GM23338 (cell line): ENCODE measurements around the gene CLCN6. TPM values are rescaled to one million over a fixed set of nuclear protein-coding genes. Genes with fewer than 3 reads are reported as not detected.

Source experiments
- ATAC-seq: fragments of 200-7000 bp; cut with Tn5 transposase; 3 replicates; pipeline ENCODE4 v1.9.1; 2020
- DNase-seq: peaks from one replicate; pipeline ENCODE4 v3.0.0-alpha.2; 2015; ENCODE audit warnings: low spot score
- H2AFZ ChIP-seq: fragments of 200-600 bp; sonication (generic); 2 replicates; pipeline ENCODE4 v1.8.0; 2016; ENCODE audit warnings: antibody characterized with exemption, mild to moderate bottlenecking, moderate library complexity
- H3F3A ChIP-seq: fragments of 200-600 bp; sonication (generic); replicated peaks from 2 replicates; pipeline ENCODE4 v1.8.0; 2017; ENCODE audit warnings: antibody characterized with exemption, mixed run types, low read depth
- H3K27ac ChIP-seq: fragments of 200-600 bp; sonication (generic); 2 replicates; pipeline ENCODE4 v1.6.1; 2016; ENCODE audit warnings: low read depth
- H3K27me3 ChIP-seq: fragments of 200-600 bp; sonication (generic); 2 replicates; pipeline ENCODE4 v1.8.0; 2016; ENCODE audit warnings: mild to moderate bottlenecking, mixed run types, moderate library complexity; ENCODE audit not compliant: insufficient read depth
- H3K36me3 ChIP-seq: fragments of 200-600 bp; sonication (generic); 2 replicates; pipeline ENCODE4 v1.8.0; 2016; ENCODE audit warnings: mild to moderate bottlenecking; ENCODE audit not compliant: insufficient read depth
- H3K4me1 ChIP-seq: fragments of 200-600 bp; sonication (generic); 2 replicates; pipeline ENCODE4 v1.8.0; 2016; ENCODE audit warnings: mild to moderate bottlenecking, moderate library complexity; ENCODE audit not compliant: insufficient read depth
- H3K4me2 ChIP-seq: fragments of 200-600 bp; sonication (generic); 2 replicates; pipeline ENCODE4 v1.7.1; 2017; ENCODE audit warnings: mixed run types
- H3K4me3 ChIP-seq: fragments of 200-600 bp; sonication (generic); 2 replicates; pipeline ENCODE4 v1.6.1; 2016; ENCODE audit warnings: mixed run types
- H3K79me2 ChIP-seq: fragments of 200-600 bp; sonication (generic); replicated peaks from 2 replicates; pipeline ENCODE4 v1.8.0; 2017; ENCODE audit warnings: mild to moderate bottlenecking; ENCODE audit not compliant: insufficient read depth
- H3K9me2 ChIP-seq: fragments of 200-600 bp; sonication (generic); 2 replicates; pipeline ENCODE4 v1.8.0; 2017; ENCODE audit not compliant: insufficient read depth
- H4K20me1 ChIP-seq: fragments of 200-600 bp; sonication (generic); replicated peaks from 2 replicates; pipeline ENCODE4 v1.8.0; 2017; ENCODE audit warnings: mild to moderate bottlenecking; ENCODE audit not compliant: insufficient read depth
- H3K27ac Mint-ChIP-seq: 2 replicates; pipeline ENCODE4 v1.8.0; 2020; ENCODE audit warnings: inconsistent platforms, mild to moderate bottlenecking, moderate library complexity, mixed read lengths
- H3K27me3 Mint-ChIP-seq: 3 replicates; pipeline ENCODE4 v1.8.0; 2022; ENCODE audit warnings: low read depth, mild to moderate bottlenecking, moderate library complexity, mixed read lengths, inconsistent platforms; ENCODE audit not compliant: insufficient read depth, poor library complexity
- H3K36me3 Mint-ChIP-seq: 3 replicates; pipeline ENCODE4 v1.8.0; 2021; ENCODE audit warnings: low read depth, mild to moderate bottlenecking, inconsistent platforms, moderate library complexity, mixed read lengths
- H3K4me1 Mint-ChIP-seq: 3 replicates; pipeline ENCODE4 v1.8.0; 2020; ENCODE audit warnings: mild to moderate bottlenecking, inconsistent platforms, mixed read lengths
- H3K4me3 Mint-ChIP-seq: 3 replicates; pipeline ENCODE4 v1.8.0; 2021; ENCODE audit warnings: moderate library complexity, mild to moderate bottlenecking, inconsistent platforms, mixed read lengths
- H3K9me3 Mint-ChIP-seq: 3 replicates; pipeline ENCODE4 v1.8.0; 2020; ENCODE audit warnings: moderate library complexity, mild to moderate bottlenecking, inconsistent platforms, mixed read lengths
- CREB1 ChIP-seq: fragments of 250-450 bp; sonication (Bioruptor Pico); IDR thresholded peaks from 2 replicates; pipeline ENCODE4 v1.5.0; 2020; ENCODE audit warnings: low read depth, mild to moderate bottlenecking, moderate library complexity
- CTCF ChIP-seq, 2 experiments: fragments of 200-600 bp in 1 of 2; sonication (generic) in 1 of 2; conservative IDR thresholded peaks; 2 replicates each; pipeline versions ENCODE4 v1.5.1 to v1.6.1; 2016 to 2017; ENCODE audit warnings: antibody characterized with exemption in 2 of 2, low read depth in 2 of 2, mild to moderate bottlenecking in 2 of 2, moderate library complexity in 1 of 2
- ETS1 ChIP-seq: IDR thresholded peaks from 2 replicates; pipeline ENCODE4 v1.6.1; 2016; ENCODE audit warnings: antibody characterized with exemption
- EZH2 ChIP-seq: fragments of 200-600 bp; sonication (generic); IDR thresholded peaks from one replicate; pipeline ENCODE4 v1.8.0; 2017; ENCODE audit warnings: antibody characterized with exemption, mild to moderate bottlenecking, low read depth; ENCODE audit not compliant: unreplicated experiment
- EZH2phosphoT487 ChIP-seq: fragments of 200-600 bp; sonication (generic); IDR thresholded peaks from one replicate; pipeline ENCODE4 v1.8.1; 2018; ENCODE audit warnings: antibody characterized with exemption; ENCODE audit not compliant: unreplicated experiment
- NANOG ChIP-seq: IDR thresholded peaks from 2 replicates; pipeline ENCODE4 v1.6.1; 2016; ENCODE audit warnings: antibody characterized with exemption, borderline replicate concordance
- POLR2AphosphoS5 ChIP-seq: IDR thresholded peaks from 2 replicates; pipeline ENCODE4 v1.6.1; 2016; ENCODE audit warnings: antibody characterized with exemption, low read depth
- REST ChIP-seq: IDR thresholded peaks from one replicate; pipeline ENCODE4 v1.6.1; 2018; ENCODE audit warnings: antibody characterized with exemption; ENCODE audit not compliant: unreplicated experiment
- STAT1 ChIP-seq: IDR thresholded peaks from one replicate; pipeline ENCODE4 v1.6.1; 2016; ENCODE audit warnings: antibody characterized with exemption; ENCODE audit not compliant: unreplicated experiment
- ZNF114 ChIP-seq: fragments of 250-450 bp; sonication (Bioruptor Pico); IDR thresholded peaks from 2 replicates; pipeline ENCODE4 v1.5.0; 2020; ENCODE audit warnings: mild to moderate bottlenecking, moderate library complexity
- ZNF331 ChIP-seq: fragments of 250-450 bp; sonication (Bioruptor Pico); IDR thresholded peaks from 2 replicates; pipeline ENCODE4 v1.5.0; 2020; ENCODE audit warnings: low read depth, mild to moderate bottlenecking, moderate library complexity
- ZNF462 ChIP-seq: fragments of 250-450 bp; sonication (Bioruptor Pico); IDR thresholded peaks from 2 replicates; pipeline ENCODE4 v1.5.0; 2020; ENCODE audit warnings: mild to moderate bottlenecking, moderate library complexity
- polyA plus RNA-seq: library from polyadenylated mRNA; unstranded; fragments of >200 nt; fragmentation: Nextera tagmentation; extraction: Ambion mirVana; gene quantifications from 2 replicates; pipeline ENCODE4 v1.2.1, GENCODE V29; 2016
- total RNA-seq: library from RNA; depleted of rRNA; stranded (reverse); fragments of >200 nt; shearing (Covaris generic); gene quantifications from 2 replicates; pipeline ENCODE4 v1.2.3, GENCODE V29; 2014

Gene CLCN6
- total and polyA plus RNA-seq, 2 experiments from 2014 or later, result 16.0 to 22.6 TPM

GRCh38 chr1:11886986-11887665 is 81.1 kb downstream of the CLCN6 start:
- Histone ChIP-seq H3K4me2 (no peak overlapping the region), H3K27me3 (no peaks in the 10 kb centered on the region), H3F3A (no peaks in the 10 kb centered on the region), H3K36me3 (no peaks in the 10 kb centered on the region), H2AFZ (no peak overlapping the region), H3K4me1 (peaks cover 3% of the 10 kb centered on the region; the same call in 1 of the 2 replicates), H4K20me1 (no peaks in the 10 kb centered on the region), H3K4me3 (no peak overlapping the region), H3K9me2 (no peaks in the 10 kb centered on the region), H3K79me2 (no peaks in the 10 kb centered on the region), H3K27ac (no peak overlapping the region)
- no peak for DNase-seq
- H3K4me3 Mint-ChIP-seq, result no peak overlapping the region
- H3K27me3 Mint-ChIP-seq, result peaks cover 6% of the 10 kb centered on the region
- peaks cover 11% of the 10 kb centered on the region for H3K4me1 Mint-ChIP-seq
- no peak for TF ChIP-seq ZNF331 (CRISPR knock-in tag)
- TF ChIP-seq EZH2, result no peak
- no peak for TF ChIP-seq REST
- no peak for TF ChIP-seq ZNF462 (CRISPR knock-in tag)
- no peak for TF ChIP-seq CTCF (conservative IDR thresholded peaks at IDR 0.05; ENCODE audit: low read depth in 2 of 2)
- TF ChIP-seq NANOG, result no peak
- TF ChIP-seq ETS1, result no peak
- no peak for TF ChIP-seq STAT1
- TF ChIP-seq CREB1 (CRISPR knock-in tag), result no peak
- TF ChIP-seq POLR2AphosphoS5, result no peak
- no peak for TF ChIP-seq EZH2phosphoT487
- TF ChIP-seq ZNF114 (CRISPR knock-in tag), result no peak
- no peak for ATAC-seq
- H3K36me3 Mint-ChIP-seq, result no peaks in the 10 kb centered on the region
- no peak overlapping the region for H3K27ac Mint-ChIP-seq
- H3K9me3 Mint-ChIP-seq, result no peaks in the 10 kb centered on the region
